GM12865 (cell line): ENCODE results near the gene ANKDD1B.
"Not testable (repeated sequence)": the region's sequence is repeated elsewhere in the genome, so short reads cannot be mapped to it uniquely, and the experiment has no call there.

Experiments
- DNase-seq: peaks from one replicate; pipeline ENCODE4 v3.0.0; 2010; ENCODE audit warnings: low read depth
- H3K4me3 ChIP-seq: 2 replicates; pipeline ENCODE4 v1.5.1; 2011; ENCODE audit warnings: mild to moderate bottlenecking, low read depth, low read length, control low read depth
- TF ChIP-seq, protein P1 (sequence below): IDR thresholded peaks from 2 replicates; pipeline ENCODE4 v1.5.1; 2011; ENCODE audit warnings: low read length, control low read depth, low read depth, inconsistent platforms; ENCODE audit not compliant: insufficient read depth; ENCODE audit errors: missing control alignments

Gene ANKDD1B

DNA sequence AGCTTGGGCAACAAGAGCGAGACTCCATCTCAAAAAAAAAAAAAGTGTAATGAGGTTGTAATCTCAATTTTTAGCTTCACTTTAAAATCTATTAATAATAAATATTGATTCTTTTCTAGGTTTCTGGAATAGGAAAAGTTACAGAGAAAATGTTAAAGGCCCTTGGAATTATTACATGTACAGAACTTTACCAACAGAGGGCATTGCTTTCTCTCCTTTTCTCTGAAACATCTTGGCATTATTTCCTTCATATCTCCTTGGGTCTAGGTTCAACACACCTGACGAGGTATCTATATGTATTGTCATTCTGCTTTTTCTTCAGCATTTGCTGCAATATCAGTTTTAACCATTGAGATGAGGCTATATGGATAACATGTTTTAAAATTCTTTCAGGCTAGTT lies 26.6 kb upstream of the ANKDD1B start:
- H3K4me3 ChIP-seq: no peak overlapping the region
- DNase-seq: no peak
- TF ChIP-seq, protein P1, sequence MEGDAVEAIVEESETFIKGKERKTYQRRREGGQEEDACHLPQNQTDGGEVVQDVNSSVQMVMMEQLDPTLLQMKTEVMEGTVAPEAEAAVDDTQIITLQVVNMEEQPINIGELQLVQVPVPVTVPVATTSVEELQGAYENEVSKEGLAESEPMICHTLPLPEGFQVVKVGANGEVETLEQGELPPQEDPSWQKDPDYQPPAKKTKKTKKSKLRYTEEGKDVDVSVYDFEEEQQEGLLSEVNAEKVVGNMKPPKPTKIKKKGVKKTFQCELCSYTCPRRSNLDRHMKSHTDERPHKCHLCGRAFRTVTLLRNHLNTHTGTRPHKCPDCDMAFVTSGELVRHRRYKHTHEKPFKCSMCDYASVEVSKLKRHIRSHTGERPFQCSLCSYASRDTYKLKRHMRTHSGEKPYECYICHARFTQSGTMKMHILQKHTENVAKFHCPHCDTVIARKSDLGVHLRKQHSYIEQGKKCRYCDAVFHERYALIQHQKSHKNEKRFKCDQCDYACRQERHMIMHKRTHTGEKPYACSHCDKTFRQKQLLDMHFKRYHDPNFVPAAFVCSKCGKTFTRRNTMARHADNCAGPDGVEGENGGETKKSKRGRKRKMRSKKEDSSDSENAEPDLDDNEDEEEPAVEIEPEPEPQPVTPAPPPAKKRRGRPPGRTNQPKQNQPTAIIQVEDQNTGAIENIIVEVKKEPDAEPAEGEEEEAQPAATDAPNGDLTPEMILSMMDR: no peak

DNA sequence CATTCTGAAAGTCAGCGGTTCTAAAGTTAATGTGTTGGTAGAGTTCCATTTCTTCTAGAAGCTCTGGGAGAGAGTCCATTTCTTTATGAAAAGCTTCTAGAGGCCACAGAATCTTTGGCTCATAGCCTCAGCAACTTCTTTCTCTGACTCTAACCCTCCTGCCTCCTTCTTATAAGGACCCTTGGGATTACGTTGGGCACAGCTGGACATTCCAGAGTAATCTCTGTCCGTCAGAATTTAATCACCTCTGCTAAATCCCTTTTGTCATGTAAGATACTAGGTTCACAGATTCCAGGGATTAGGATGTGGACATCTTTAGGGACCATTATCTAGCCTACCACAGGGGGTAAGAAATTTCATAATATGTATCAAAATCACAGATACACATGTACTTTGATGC lies 22.6 kb upstream of the ANKDD1B start:
- H3K4me3 ChIP-seq: no peak overlapping the region
- DNase-seq: no peak
- TF ChIP-seq, protein P1: no peak

DNA sequence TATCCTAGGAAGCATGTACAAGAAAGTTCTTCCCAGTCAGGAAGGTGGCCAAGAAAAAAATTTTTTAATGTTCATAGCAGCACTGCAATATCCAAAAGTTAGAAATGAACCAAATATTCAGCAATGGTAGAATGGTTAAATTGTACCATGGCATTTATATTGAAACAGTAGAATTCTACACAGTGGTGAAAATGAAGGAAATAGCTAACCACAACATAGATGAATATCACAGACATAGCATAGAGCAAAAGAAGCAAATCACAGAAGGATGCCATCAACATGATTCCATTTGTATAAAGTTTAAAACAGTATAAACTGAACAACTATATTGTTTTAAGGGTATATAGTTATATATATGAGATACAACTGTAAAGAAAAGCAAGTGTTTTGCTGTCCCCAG lies 10.7 kb upstream of the ANKDD1B start:
- no peak overlapping the region for H3K4me3 ChIP-seq
- no peak for DNase-seq
- TF ChIP-seq, protein P1: no peak

DNA sequence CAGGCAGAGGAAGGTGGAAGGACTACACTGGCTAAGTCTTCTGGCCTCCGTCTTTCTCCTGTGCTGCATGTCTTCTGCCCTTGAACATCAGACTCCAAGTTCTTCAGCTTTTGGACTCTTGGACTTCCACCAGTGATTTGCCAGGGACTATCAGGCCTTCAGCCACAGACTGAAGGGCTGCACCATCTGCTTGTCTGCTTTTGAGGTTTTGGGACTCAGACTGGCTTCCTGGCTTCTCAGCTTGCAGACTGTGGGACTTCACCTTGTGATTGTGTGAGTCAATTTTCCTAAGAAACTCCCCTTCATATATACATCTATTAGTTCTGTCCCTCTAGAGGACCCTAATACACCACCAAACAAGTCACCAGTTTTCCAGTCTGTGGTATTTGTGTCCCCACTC lies 9.7 kb upstream of the ANKDD1B start:
- no peak overlapping the region for H3K4me3 ChIP-seq
- TF ChIP-seq, protein P1: no peak
- DNase-seq: no peak

DNA sequence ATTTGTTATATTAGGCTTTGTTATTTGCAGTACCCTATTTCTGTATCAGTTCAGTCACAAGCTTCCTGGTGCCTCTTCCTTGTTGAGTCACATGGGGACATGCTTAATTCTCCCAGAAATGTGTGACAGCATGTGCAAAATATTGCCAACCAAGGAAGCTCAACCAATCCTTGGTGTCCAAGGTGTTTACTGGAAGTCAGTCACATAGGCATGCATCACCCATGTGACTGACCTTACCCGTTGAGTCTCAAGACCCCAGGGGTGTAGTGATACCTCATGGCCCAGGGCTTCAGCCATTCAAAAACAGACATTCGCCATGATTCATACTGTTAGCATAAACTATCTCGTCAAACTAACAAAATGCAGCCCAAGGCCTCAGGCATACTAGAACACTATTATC lies 9.3 kb upstream of the ANKDD1B start:
- TF ChIP-seq, protein P1: no peak
- no peak for DNase-seq
- H3K4me3 ChIP-seq: no peak overlapping the region

DNA sequence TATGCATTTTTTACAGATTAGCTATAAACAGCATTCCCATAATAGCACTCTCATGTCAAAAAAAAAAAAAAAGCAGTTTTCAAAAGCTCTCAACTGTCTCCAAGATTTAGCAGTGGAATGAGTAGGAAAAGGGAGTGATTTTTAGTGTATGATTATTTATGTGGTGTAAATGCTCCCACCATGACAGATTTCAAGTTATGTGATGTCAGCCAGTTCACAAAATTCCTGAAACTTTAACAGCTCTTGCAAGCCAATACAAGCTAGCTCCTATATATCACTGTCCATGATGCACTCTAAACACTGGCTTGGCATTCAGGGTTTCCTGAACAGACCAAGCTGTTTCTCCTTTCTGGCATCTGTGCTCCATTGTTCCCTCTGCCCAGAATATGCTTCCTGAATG lies 7.9 kb upstream of the ANKDD1B start:
- TF ChIP-seq, protein P1: no peak
- no peak overlapping the region for H3K4me3 ChIP-seq
- no peak for DNase-seq

DNA sequence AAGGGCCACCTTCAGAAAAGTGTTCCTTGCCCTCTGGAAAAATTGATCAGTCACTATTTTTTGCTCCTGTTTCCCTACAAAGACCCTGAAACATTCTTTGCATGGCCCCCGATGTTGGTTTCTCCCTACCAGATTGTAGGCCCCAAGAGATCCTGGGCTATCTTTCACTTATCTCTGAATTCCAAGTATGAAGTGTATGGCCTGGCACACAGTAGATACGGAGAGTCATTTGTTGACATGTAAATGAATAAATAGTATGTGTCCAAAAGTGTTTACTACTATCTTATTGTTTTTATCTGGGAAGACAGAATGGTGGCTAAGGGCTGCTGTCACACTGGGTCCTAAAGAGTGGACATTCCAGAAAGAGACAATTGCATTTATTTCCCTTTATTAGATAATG lies 7.4 kb upstream of the ANKDD1B start:
- DNase-seq: no peak
- TF ChIP-seq, protein P1: no peak
- H3K4me3 ChIP-seq: no peak overlapping the region

DNA sequence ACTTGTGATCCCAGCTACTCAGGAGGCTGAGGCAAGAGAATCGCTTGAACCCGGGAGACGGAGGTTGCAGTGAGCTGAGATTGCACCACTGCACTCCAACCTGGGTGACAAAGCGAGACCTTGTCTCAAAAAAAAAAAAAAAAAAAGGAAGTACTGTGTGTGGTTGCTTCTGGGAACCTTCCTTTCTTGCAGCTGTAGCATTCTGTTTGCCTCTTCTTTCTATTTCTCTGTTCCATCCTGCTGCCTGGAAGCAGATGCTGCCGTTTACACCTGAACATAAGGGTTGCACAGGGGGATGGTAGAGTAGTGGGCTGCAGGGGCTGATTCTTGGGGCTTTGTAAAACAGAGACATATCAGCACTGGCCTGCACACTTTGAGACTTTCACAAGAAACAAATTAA lies 3.9 kb upstream of the ANKDD1B start:
- H3K4me3 ChIP-seq, DNase-seq: not testable (repeated sequence)
